Naive thymus-derived CD4-positive, alpha-beta T cell (primary cell): ENCODE measurements around the gene CDYL. TPM values are rescaled to one million over a fixed set of nuclear protein-coding genes. Genes with fewer than 3 reads are reported as not detected.
"Not testable (repeated sequence)": the region's sequence is repeated elsewhere in the genome, so short reads cannot be mapped to it uniquely, and the experiment has no call there.

Source experiments
- ATAC-seq: fragments of 150-1000 bp; cut with Tn5 transposase; 2 replicates; pipeline ENCODE4 v1.10.0; 2021; ENCODE audit warnings: mild to moderate bottlenecking, moderate library complexity
- CTCF ChIA-PET: fragments of 350-600 bp; sonication (Branson Sonifier 250); formaldehyde crosslinking; loops from one replicate; lab custom pipeline; 2021; ENCODE audit warnings: antibody characterized with exemption; lab: Charles Lee
- POLR2A ChIA-PET: fragments of 350-600 bp; sonication (Branson Sonifier 250); formaldehyde crosslinking; loops from one replicate; lab custom pipeline; 2021; ENCODE audit warnings: antibody characterized with exemption, inconsistent platforms; lab: Charles Lee
- DNase-seq, 9 donors: peaks; one replicate each; pipeline versions ENCODE4 v3.0.0 to v3.0.0-alpha.2; 2020 to 2022; ENCODE audit warnings: mixed read lengths in 1 of 9
- H3K27ac ChIP-seq: one replicate; pipeline ENCODE4 v1.7.0; 2013; ENCODE audit warnings: mild to moderate bottlenecking, low read depth, low read length, moderate library complexity
- H3K27me3 ChIP-seq, 2 donors: one replicate each; pipeline ENCODE4 v1.7.0; 2013; ENCODE audit warnings: low read length in 2 of 2, mild to moderate bottlenecking in 2 of 2, moderate library complexity in 2 of 2; ENCODE audit not compliant: control insufficient read depth in 2 of 2, insufficient read depth in 2 of 2
- H3K36me3 ChIP-seq, 3 experiments: 1 replicate in 2 of 3; 2 replicates in 1 of 3; pipeline ENCODE4 v1.7.0; 2013; ENCODE audit warnings: low read length in 3 of 3, mild to moderate bottlenecking in 3 of 3, moderate library complexity in 1 of 3; ENCODE audit not compliant: insufficient read depth in 3 of 3, control insufficient read depth in 2 of 3
- H3K4me1 ChIP-seq, 2 donors: one replicate each; pipeline ENCODE4 v1.7.0; 2013; ENCODE audit warnings: low read length in 2 of 2, mild to moderate bottlenecking in 2 of 2, moderate library complexity in 1 of 2; ENCODE audit not compliant: control insufficient read depth in 2 of 2, insufficient read depth in 2 of 2
- H3K4me3 ChIP-seq: 2 replicates; pipeline ENCODE4 v1.7.0; 2013; ENCODE audit warnings: mild to moderate bottlenecking, low read length
- H3K9me3 ChIP-seq, 3 experiments: 1 replicate in 2 of 3; 2 replicates in 1 of 3; pipeline ENCODE4 v1.7.0; 2013; ENCODE audit warnings: low read length in 3 of 3; ENCODE audit not compliant: control insufficient read depth in 2 of 3
- H3K27ac Mint-ChIP-seq, 9 donors: one replicate each; pipeline ENCODE4 v1.8.0; 2020 to 2022; ENCODE audit warnings: mixed read lengths in 9 of 9, mild to moderate bottlenecking in 8 of 9, moderate library complexity in 5 of 9, inconsistent platforms in 2 of 9
- H3K27me3 Mint-ChIP-seq, 5 donors: one replicate each; pipeline ENCODE4 v1.8.0; 2021 to 2022; ENCODE audit warnings: mixed read lengths in 5 of 5, mild to moderate bottlenecking in 1 of 5
- H3K36me3 Mint-ChIP-seq, 5 donors: one replicate each; pipeline ENCODE4 v1.8.0; 2020 to 2022; ENCODE audit warnings: mixed read lengths in 5 of 5, mild to moderate bottlenecking in 3 of 5, inconsistent platforms in 1 of 5
- H3K4me1 Mint-ChIP-seq, 7 donors: one replicate each; pipeline ENCODE4 v1.8.0; 2020 to 2022; ENCODE audit warnings: mixed read lengths in 7 of 7, mild to moderate bottlenecking in 3 of 7, inconsistent platforms in 1 of 7
- H3K4me3 Mint-ChIP-seq, 10 donors: one replicate each; pipeline ENCODE4 v1.8.0; 2020 to 2022; ENCODE audit warnings: mild to moderate bottlenecking in 10 of 10, mixed read lengths in 10 of 10, moderate library complexity in 6 of 10, inconsistent platforms in 2 of 10
- H3K9me3 Mint-ChIP-seq, 11 donors: one replicate each; pipeline ENCODE4 v1.8.0; 2020 to 2022; ENCODE audit warnings: mixed read lengths in 11 of 11, mild to moderate bottlenecking in 4 of 11, inconsistent platforms in 1 of 11, moderate library complexity in 1 of 11
- intact Hi-C, 2 donors: fragments of 100-400 bp; cut with micrococcal nuclease; formaldehyde crosslinking; loops; one replicate each; pipeline ENCODE4 v1.15.1; 2023
- polyA plus RNA-seq, 2 donors: library from polyadenylated mRNA; unstranded; fragments of 300-500 nt; fragmentation: Illumina TruSeq; gene quantifications; one replicate each; pipeline ENCODE4 v1.2.3, GENCODE V29; 2021
- total RNA-seq, 6 experiments: library from RNA in 5 of 6; stranded (reverse) in 5 of 6; gene quantifications; 1 replicate in 5 of 6; 2 replicates in 1 of 6; pipeline ENCODE4 v1.2.3 and lab custom pipeline; 2021 to 2026

CDYL gene
- total and polyA plus RNA-seq, 7 experiments from 2014 or later, result 3.6 to 43.3 (median 32.3) TPM

- POLR2A ChIA-PET, result no interaction called here
- Mint-ChIP-seq H3K4me3 (peak overlapping the region in 1 of 10 donors; percentile 2), H3K27me3 (no peaks in the 10 kb centered on the region), H3K36me3 (peaks cover 0 to 70% (median 51%) of the 10 kb centered on the region in 5 donors), H3K9me3 (peaks cover 0 to 26% (median 8%) of the 10 kb centered on the region in 11 donors), H3K4me1 (peaks cover 12 to 73% (median 58%) of the 10 kb centered on the region in 7 donors), H3K27ac (peak overlapping the region in 3 of 9 donors; percentile 22 to 24 (median 23))
- CTCF ChIA-PET, result no interaction called here
- H3K36me3 ChIP-seq, result no peaks in the 10 kb centered on the region
- peaks cover 0 to 8% (median under 1%) of the 10 kb centered on the region in 3 experiments for H3K9me3 ChIP-seq
- no peaks in the 10 kb centered on the region for H3K4me1 ChIP-seq
- ATAC-seq, result no peak
- H3K27ac ChIP-seq, result no peak overlapping the region
- no peak overlapping the region for H3K4me3 ChIP-seq
- no peak for DNase-seq
- no peaks in the 10 kb centered on the region for H3K27me3 ChIP-seq
- intact Hi-C loops, result no loop called here
Observed at GRCh38 chr6:4858194-4859015, 82.2 kb downstream of the CDYL start.

GRCh38 chr6:4860387-4860786 lies 84.2 kb downstream of the CDYL start:
- Histone ChIP-seq H3K9me3 (peaks cover 0 to 26% (median 8%) of the 10 kb centered on the region in 3 experiments), H3K27ac (no peak overlapping the region), H3K27me3 (no peaks in the 10 kb centered on the region), H3K36me3 (no peaks in the 10 kb centered on the region), H3K4me3 (no peak overlapping the region), H3K4me1 (no peaks in the 10 kb centered on the region)
- ChIA-PET CTCF (no interaction called here), POLR2A (no interaction called here)
- intact Hi-C loops, result no loop called here
- Mint-ChIP-seq H3K4me1 (peaks cover 7 to 57% (median 41%) of the 10 kb centered on the region in 7 donors), H3K9me3 (peaks cover 4 to 46% (median 23%) of the 10 kb centered on the region in 11 donors), H3K4me3 (no peak overlapping the region), H3K27ac (no peak overlapping the region), H3K36me3 (peaks cover 3 to 73% (median 53%) of the 10 kb centered on the region in 5 donors), H3K27me3 (no peaks in the 10 kb centered on the region)
- DNase-seq (no peak), ATAC-seq (no peak)

- ChIA-PET POLR2A (no interaction called here), CTCF (no interaction called here)
- no peaks in the 10 kb centered on the region for H3K36me3 ChIP-seq
- intact Hi-C loops, result no loop called here
- H3K4me3 Mint-ChIP-seq, result no peak overlapping the region
- no peaks in the 10 kb centered on the region for H3K27me3 Mint-ChIP-seq
- H3K9me3 Mint-ChIP-seq, result peaks cover 4 to 57% (median 31%) of the 10 kb centered on the region in 11 donors
- peaks cover 0 to 26% (median 8%) of the 10 kb centered on the region in 3 experiments for H3K9me3 ChIP-seq
- H3K4me3 ChIP-seq, result no peak overlapping the region
- no peaks in the 10 kb centered on the region for H3K4me1 ChIP-seq
- ATAC-seq, result no peak
- H3K27ac Mint-ChIP-seq, result peak overlapping the region in 1 of 9 donors; percentile 10
- H3K36me3 Mint-ChIP-seq, result peaks cover 3 to 72% (median 58%) of the 10 kb centered on the region in 5 donors
- no peaks in the 10 kb centered on the region for H3K27me3 ChIP-seq
- peaks cover 5 to 45% (median 31%) of the 10 kb centered on the region in 7 donors for H3K4me1 Mint-ChIP-seq
- DNase-seq, result no peak
- no peak overlapping the region for H3K27ac ChIP-seq
Observed at GRCh38 chr6:4861564-4861963, 85.4 kb downstream of the CDYL start.

GRCh38 chr6:4864519-4864918 lies 88.3 kb downstream of the CDYL start:
- Mint-ChIP-seq H3K4me3 (no peak overlapping the region), H3K27ac (no peak overlapping the region), H3K36me3 (peaks cover 7 to 71% (median 60%) of the 10 kb centered on the region in 5 donors), H3K27me3 (no peaks in the 10 kb centered on the region), H3K9me3 (peaks cover 8 to 87% (median 47%) of the 10 kb centered on the region in 11 donors), H3K4me1 (peaks cover 0 to 27% (median 14%) of the 10 kb centered on the region in 7 donors)
- intact Hi-C loops, result no loop called here
- DNase-seq, result no peak
- ChIA-PET CTCF (no interaction called here), POLR2A (no interaction called here)
- no peaks in the 10 kb centered on the region for H3K27me3 ChIP-seq
- H3K27ac ChIP-seq, result no peak overlapping the region
- no peak for ATAC-seq
- peaks cover 0 to 26% (median 8%) of the 10 kb centered on the region in 3 experiments for H3K9me3 ChIP-seq
- H3K4me1 ChIP-seq, result no peaks in the 10 kb centered on the region
- no peaks in the 10 kb centered on the region for H3K36me3 ChIP-seq
- H3K4me3 ChIP-seq, result no peak overlapping the region

GRCh38 chr6:4865006-4865405 lies 88.8 kb downstream of the CDYL start:
- H3K4me3 ChIP-seq, ATAC-seq, H3K36me3 ChIP-seq, POLR2A ChIA-PET, CTCF ChIA-PET, DNase-seq, H3K27me3 ChIP-seq, H3K27ac ChIP-seq, H3K4me3 Mint-ChIP-seq, H3K4me1 ChIP-seq, H3K27me3 Mint-ChIP-seq, H3K27ac Mint-ChIP-seq, intact Hi-C loops: not testable (repeated sequence)
- H3K36me3 Mint-ChIP-seq, result peaks cover 7 to 72% (median 63%) of the 10 kb centered on the region in 5 donors
- peaks cover 0 to 26% (median 14%) of the 10 kb centered on the region in 7 donors for H3K4me1 Mint-ChIP-seq
- H3K9me3 Mint-ChIP-seq, result peaks cover 8 to 90% (median 47%) of the 10 kb centered on the region in 11 donors
- peaks cover 0 to 26% (median 8%) of the 10 kb centered on the region in 3 experiments for H3K9me3 ChIP-seq

- Mint-ChIP-seq H3K4me3 (peak overlapping the region in 2 of 10 donors; percentile 14 to 16), H3K27ac (no peak overlapping the region), H3K36me3 (peaks cover 3 to 47% (median 44%) of the 10 kb centered on the region in 5 donors), H3K9me3 (peaks cover 4 to 70% (median 23%) of the 10 kb centered on the region in 11 donors), H3K27me3 (no peaks in the 10 kb centered on the region), H3K4me1 (peaks cover 4 to 59% (median 46%) of the 10 kb centered on the region in 7 donors)
- no peaks in the 10 kb centered on the region for H3K27me3 ChIP-seq
- intact Hi-C loops, result no loop called here
- DNase-seq (no peak), ATAC-seq (no peak)
- ChIA-PET POLR2A (no interaction called here), CTCF (no interaction called here)
- no peaks in the 10 kb centered on the region for H3K9me3 ChIP-seq
- H3K4me3 ChIP-seq, result no peak overlapping the region
- no peaks in the 10 kb centered on the region for H3K36me3 ChIP-seq
- H3K27ac ChIP-seq, result no peak overlapping the region
- no peaks in the 10 kb centered on the region for H3K4me1 ChIP-seq
Observed at GRCh38 chr6:4870821-4871494, 94.8 kb downstream of the CDYL start.
